GM12872 (cell line): Measurements from ENCODE around the gene SP2.
A peak's percentile ranks its signal among the peaks of the same experiment; 100 is the strongest.

Experiments
- TF ChIP-seq, protein P1 (sequence below): IDR thresholded peaks from 3 replicates; pipeline ENCODE4 v1.5.1; 2011; ENCODE audit warnings: low read depth, mild to moderate bottlenecking, low read length, moderate library complexity; ENCODE audit not compliant: insufficient read depth

Gene SP2

DNA sequence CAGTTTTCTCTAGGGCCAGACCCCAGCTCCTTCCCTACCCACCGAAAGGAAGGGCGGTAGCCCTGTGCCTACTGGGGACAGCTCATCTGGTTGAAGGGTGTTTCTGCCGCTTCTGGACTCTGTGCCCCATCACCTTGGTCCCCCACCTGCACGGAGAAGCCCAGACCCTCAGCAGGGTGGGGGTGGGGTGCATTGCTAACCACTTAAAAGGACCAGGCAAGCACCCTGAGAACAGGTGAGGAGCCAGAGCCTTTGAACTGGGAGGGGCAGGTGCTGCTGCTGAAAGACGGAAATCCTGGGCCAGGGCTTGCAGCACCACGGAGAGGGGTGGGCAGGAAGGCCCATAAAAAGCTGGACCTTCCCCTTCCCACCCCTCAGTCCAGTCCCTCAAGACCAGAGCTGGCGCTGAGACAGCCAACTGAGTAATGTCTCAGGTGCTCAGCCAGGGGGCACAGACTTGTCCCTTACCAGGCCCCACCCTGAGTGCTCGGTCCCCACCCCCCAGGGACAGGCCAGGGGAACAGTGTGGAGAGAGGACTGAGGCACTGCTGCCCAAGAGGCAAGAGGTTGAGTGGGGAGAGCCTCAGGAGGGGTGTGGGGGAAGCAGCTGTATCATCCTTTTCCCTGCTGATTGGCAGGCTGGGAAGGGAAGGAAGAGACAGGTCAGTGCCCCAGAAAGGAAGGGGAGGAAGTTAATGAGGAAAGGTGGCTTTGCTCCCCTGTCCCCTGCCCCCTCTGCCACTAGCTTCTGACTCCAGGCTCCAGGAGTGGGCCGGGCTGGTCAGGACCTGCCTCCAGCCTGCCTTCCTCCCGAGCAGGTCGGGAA, 10.9 kb upstream of the SP2 start:
- TF ChIP-seq, protein P1, sequence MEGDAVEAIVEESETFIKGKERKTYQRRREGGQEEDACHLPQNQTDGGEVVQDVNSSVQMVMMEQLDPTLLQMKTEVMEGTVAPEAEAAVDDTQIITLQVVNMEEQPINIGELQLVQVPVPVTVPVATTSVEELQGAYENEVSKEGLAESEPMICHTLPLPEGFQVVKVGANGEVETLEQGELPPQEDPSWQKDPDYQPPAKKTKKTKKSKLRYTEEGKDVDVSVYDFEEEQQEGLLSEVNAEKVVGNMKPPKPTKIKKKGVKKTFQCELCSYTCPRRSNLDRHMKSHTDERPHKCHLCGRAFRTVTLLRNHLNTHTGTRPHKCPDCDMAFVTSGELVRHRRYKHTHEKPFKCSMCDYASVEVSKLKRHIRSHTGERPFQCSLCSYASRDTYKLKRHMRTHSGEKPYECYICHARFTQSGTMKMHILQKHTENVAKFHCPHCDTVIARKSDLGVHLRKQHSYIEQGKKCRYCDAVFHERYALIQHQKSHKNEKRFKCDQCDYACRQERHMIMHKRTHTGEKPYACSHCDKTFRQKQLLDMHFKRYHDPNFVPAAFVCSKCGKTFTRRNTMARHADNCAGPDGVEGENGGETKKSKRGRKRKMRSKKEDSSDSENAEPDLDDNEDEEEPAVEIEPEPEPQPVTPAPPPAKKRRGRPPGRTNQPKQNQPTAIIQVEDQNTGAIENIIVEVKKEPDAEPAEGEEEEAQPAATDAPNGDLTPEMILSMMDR: no peak

DNA sequence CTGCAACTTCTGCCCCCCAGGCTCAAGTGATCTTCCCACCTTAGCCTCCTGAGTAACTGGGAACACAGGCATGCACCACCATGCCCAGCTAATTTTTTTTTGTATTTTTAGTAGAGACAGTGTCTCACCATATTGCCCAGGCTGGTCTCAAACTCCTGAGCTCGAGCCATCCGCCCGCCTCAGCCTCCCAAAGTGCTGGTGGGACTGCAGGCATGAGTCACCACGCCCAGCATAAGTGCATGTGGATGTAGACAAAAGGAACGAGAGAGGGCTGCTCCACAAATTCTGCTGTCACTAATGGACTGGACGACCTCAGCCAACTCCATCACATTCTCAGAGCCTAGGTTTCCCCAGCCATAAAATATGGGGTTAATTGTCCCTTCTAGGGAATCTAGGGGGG, 7.7 kb upstream of the SP2 start:
- TF ChIP-seq, protein P1: no peak

DNA sequence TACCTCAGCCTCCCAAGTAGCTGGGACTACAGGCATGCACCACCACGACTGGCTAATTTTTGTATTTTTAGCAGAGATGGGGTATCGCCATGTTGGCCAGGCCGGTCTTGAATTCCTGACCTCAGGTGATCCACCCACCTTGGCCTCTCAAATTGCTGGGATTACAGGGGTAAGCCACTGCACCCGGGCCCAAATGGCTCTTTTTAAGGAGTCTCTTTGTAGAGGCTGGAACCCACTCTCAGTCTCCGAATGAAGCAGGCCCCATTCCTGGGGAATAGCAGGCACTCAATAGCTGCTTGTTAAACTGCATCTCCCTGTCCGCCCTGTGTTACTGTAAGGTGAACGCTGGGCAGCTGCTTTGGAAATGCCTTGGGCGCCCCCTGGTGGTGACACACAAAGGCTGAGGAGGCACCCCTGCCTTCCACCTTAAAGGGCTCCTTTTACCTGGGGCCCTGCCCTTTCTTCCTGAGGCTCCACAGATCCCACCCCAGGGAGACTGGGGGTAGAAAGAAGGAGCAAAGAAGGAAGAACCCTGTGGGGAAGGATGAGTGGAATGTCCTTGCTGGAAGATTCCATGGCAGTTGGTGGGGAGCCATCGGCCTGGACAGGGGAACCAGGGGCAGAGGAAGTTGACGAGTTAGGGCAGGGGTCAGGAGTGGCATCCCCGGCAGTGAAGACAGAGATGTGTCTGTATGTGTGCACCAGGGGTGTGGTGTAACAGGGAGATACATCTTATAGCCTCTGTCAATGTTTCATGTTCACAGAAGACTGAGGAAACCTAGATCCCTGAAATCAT, 6.1 kb upstream of the SP2 start:
- TF ChIP-seq, protein P1: peak; percentile 95

GRCh38 chr17:47891545-47892088, 4.4 kb upstream of the SP2 start:
- TF ChIP-seq, protein P1: no peak

DNA sequence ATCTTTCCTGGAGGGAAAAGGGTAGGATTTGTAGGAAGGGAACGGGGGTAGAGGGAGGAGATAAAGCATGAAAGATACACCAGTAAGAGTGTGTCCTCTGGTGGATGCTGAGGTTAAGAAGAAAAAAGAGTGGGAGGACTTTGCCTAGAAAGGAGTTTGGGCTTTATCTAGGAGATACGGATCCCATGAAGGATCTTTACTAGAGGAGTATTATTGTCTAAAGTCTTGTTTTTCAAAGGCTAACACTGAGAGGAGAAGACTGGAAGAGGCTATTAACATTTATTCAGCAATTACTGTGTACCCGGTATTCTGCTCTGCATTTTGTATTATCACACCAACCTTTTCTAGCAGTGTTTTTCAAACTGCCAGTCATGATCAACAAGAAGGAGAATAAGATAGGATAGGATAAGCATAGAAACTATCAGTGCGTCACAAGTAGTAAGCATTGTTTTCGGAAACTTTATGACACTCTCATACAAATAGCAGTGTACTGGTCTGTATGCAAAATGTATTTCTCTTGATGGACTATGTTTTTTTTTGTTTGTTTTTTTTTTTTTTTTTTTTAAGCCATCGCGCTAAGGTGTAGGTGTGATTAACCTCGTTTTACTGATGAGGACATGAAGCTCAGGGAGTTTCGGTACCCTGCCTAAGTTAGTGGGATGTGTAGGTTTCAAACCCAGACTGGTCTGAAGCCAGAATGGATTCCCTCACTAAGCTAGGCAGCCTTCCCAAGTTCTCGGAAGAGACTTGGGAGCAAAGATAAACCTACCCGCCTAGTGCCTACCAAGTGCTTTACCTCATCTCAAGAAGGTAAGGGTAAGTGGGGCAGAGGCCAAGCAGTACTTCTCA, 1.3 kb upstream of the SP2 start:
- TF ChIP-seq, protein P1: no peak

DNA sequence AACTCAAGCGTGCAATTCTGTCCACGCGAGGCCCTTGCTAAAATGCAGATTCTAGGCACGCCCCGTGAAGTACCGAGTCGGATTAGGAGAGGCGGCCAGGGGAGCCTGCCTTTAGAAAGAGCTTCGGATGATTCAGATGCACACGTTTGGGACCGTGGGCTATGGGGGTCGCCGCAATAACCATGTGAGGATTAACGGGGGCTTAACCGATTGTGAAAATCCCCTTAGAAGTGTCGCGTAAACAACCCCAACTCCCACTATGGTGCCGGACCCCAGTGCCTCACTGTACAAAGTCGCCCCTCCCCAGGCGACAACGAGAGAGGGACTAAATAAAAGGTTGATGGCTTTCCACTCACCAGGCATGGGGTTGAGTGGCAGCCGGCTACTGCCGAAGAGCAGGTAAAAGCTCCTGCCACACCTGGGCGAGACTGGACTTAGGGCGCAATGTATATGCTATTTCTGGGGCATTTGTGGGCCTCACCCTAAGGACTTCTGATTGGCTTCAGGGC, 635 bp upstream of the SP2 start:
- TF ChIP-seq, protein P1: no peak
